Nephron (organoid): ENCODE measurements around the gene DNAH3.
A peak's percentile ranks its signal among the peaks of the same experiment; 100 is the strongest.

ENCODE experiments used
- H3K27ac Mint-ChIP-seq, 3 experiments: 2 replicates each; pipeline ENCODE4 v1.8.0; 2020; ENCODE audit warnings: mixed read lengths in 3 of 3, mild to moderate bottlenecking in 2 of 3, moderate library complexity in 1 of 3
- H3K27me3 Mint-ChIP-seq: 2 replicates; pipeline ENCODE4 v1.8.0; 2021; ENCODE audit warnings: low read depth, mild to moderate bottlenecking, moderate library complexity, mixed read lengths
- H3K36me3 Mint-ChIP-seq: 2 replicates; pipeline ENCODE4 v1.8.0; 2020; ENCODE audit warnings: low read depth, mixed read lengths
- H3K4me1 Mint-ChIP-seq: 2 replicates; pipeline ENCODE4 v1.8.0; 2020; ENCODE audit warnings: mixed read lengths
- H3K4me3 Mint-ChIP-seq, 3 experiments: 2 replicates each; pipeline ENCODE4 v1.8.0; 2020; ENCODE audit warnings: mild to moderate bottlenecking in 3 of 3, mixed read lengths in 3 of 3, moderate library complexity in 2 of 3
- H3K9me3 Mint-ChIP-seq: 2 replicates; pipeline ENCODE4 v1.8.0; 2020; ENCODE audit warnings: mixed read lengths
- TF ChIP-seq, protein P1 (sequence below), 3 experiments: fragments of 200-600 bp; sonication (generic); IDR thresholded peaks; one replicate each; pipeline ENCODE4 v1.5.0; 2021; ENCODE audit warnings: antibody characterized with exemption in 3 of 3; ENCODE audit not compliant: unreplicated experiment in 3 of 3

DNAH3 gene

DNA sequence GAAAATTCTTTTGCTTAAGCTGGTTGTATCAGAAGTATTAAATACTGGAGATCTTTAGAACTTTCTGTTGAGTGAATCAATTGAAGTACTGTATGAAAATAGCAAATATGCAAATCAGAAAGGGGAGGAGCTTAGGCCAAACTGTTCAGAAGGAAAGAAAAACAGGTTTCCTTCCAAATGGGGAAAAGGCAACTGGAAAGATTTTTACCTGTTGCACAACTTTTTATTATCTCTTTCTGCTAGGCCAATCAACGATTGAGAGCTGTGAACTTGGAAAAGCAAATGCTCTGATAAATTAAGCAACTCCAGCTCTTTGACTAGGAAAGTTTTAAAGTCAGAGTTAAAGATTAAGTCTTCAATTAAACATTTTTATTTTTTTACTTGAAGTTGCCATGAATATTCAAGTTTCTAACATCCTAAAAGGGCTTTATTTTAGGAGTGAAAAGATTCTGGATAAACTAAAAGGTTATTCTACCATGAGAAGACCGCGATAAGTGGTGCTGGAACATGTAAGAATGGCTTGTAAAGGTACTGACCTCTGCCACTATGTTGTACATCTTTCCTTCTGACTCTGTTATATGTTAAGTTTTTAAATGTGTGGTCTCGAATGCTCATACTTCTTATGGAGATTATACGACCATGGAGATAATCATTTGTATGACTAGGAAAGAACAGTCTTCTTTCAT, 266.9 kb downstream of the DNAH3 start:
- H3K9me3 Mint-ChIP-seq = no peaks in the 10 kb centered on the region
- H3K27ac Mint-ChIP-seq = peak overlapping the region; percentile 31 to 61 (median 44)
- peaks cover 10% of the 10 kb centered on the region for H3K36me3 Mint-ChIP-seq
- H3K4me3 Mint-ChIP-seq = no peak overlapping the region
- TF ChIP-seq, protein P1, sequence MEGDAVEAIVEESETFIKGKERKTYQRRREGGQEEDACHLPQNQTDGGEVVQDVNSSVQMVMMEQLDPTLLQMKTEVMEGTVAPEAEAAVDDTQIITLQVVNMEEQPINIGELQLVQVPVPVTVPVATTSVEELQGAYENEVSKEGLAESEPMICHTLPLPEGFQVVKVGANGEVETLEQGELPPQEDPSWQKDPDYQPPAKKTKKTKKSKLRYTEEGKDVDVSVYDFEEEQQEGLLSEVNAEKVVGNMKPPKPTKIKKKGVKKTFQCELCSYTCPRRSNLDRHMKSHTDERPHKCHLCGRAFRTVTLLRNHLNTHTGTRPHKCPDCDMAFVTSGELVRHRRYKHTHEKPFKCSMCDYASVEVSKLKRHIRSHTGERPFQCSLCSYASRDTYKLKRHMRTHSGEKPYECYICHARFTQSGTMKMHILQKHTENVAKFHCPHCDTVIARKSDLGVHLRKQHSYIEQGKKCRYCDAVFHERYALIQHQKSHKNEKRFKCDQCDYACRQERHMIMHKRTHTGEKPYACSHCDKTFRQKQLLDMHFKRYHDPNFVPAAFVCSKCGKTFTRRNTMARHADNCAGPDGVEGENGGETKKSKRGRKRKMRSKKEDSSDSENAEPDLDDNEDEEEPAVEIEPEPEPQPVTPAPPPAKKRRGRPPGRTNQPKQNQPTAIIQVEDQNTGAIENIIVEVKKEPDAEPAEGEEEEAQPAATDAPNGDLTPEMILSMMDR (IDR thresholded peaks at IDR 0.05; ENCODE audit: unreplicated experiment in 3 of 3) = no peak
- no peaks in the 10 kb centered on the region for H3K27me3 Mint-ChIP-seq
- H3K4me1 Mint-ChIP-seq = peaks cover 13% of the 10 kb centered on the region
